ENCODE measurements around the gene WDFY2. TPM values are rescaled to one million over a fixed set of nuclear protein-coding genes. Genes with fewer than 3 reads are reported as not detected.

The WDFY2 gene
- total RNA-seq, 1 experiment from 2014 or later: 26.4 TPM

GRCh38 chr13:51605698-51606097 lies 21.4 kb downstream of the WDFY2 start:
- Histone ChIP-seq H2BK5ac (ENCODE audit: insufficient read length, low read length) (no peak overlapping the region), H3K14ac (ENCODE audit: insufficient read depth, low read length) (no peak overlapping the region), H3K4me2 (ENCODE audit: insufficient read depth, insufficient read length, low read length) (no peak overlapping the region), H3K9ac (ENCODE audit: extremely low read depth, insufficient read length, low read length) (no peak overlapping the region), H2BK15ac (ENCODE audit: low read depth, low read length) (no peak overlapping the region), H2BK12ac (ENCODE audit: insufficient read length, low read depth, low read length) (no peak overlapping the region), H3K27ac (ENCODE audit: insufficient read length, low read depth, low read length) (no peak overlapping the region), H2AK5ac (ENCODE audit: insufficient read length, low read length) (no peak overlapping the region), H3K79me1 (ENCODE audit: insufficient read depth, low read depth, low read length, poor library complexity, severe bottlenecking) (peaks cover 6% of the 10 kb centered on the region), H2BK20ac (ENCODE audit: low read depth, low read length, poor library complexity, severe bottlenecking) (no peak overlapping the region), H4K91ac (ENCODE audit: insufficient read length, low read depth, low read length) (no peak overlapping the region), H3T11ph (ENCODE audit: low read length) (no peak overlapping the region), H3K4ac (ENCODE audit: low read depth, low read length) (no peak overlapping the region), H3K79me2 (ENCODE audit: insufficient read depth, low read length) (peaks cover 18% of the 10 kb centered on the region; the same call in 1 of the 2 replicates), H2BK120ac (ENCODE audit: low read depth, low read length, poor library complexity, severe bottlenecking) (no peak overlapping the region), H3K23me2 (ENCODE audit: insufficient read length, low read depth, low read length, poor library complexity, severe bottlenecking) (no peaks in the 10 kb centered on the region), H3K9me3 (ENCODE audit: control insufficient read depth, low read depth, low read length) (no peaks in the 10 kb centered on the region), H3K56ac (ENCODE audit: insufficient read length, low read depth, low read length) (no peak overlapping the region), H4K5ac (ENCODE audit: insufficient read length, low read depth, low read length) (no peak overlapping the region), H2AFZ (ENCODE audit: low read length) (no peak overlapping the region), H3K18ac (ENCODE audit: insufficient read length, low read depth, low read length) (no peak overlapping the region), H3K4me1 (ENCODE audit: insufficient read depth, low read length) (no peaks in the 10 kb centered on the region; the same call in 1 of the 2 replicates), H3K27me3 (ENCODE audit: insufficient read depth, low read length) (no peaks in the 10 kb centered on the region), H3K23ac (ENCODE audit: insufficient read length, low read depth, low read length) (no peak overlapping the region), H4K20me1 (ENCODE audit: control insufficient read depth, insufficient read depth, insufficient read length) (no peaks in the 10 kb centered on the region), H4K8ac (replicated peaks; ENCODE audit: insufficient read length, low read depth, low read length) (no peak overlapping the region)
- Mint-ChIP-seq H3K4me3 (no peak overlapping the region), H3K4me1 (peaks cover 27 to 29% of the 10 kb centered on the region in 2 experiments), H3K27ac (no peak overlapping the region), H3K36me3 (ENCODE audit: insufficient read depth in 1 of 3, low read depth in 3 of 3) (peaks cover 12 to 15% (median 13%) of the 10 kb centered on the region in 3 experiments), H3K27me3 (ENCODE audit: low read depth) (no peaks in the 10 kb centered on the region), H3K9me3 (peaks cover 5 to 8% of the 10 kb centered on the region in 2 experiments; a peak in 3 of 5 replicates)
- TF ChIP-seq, protein P1, sequence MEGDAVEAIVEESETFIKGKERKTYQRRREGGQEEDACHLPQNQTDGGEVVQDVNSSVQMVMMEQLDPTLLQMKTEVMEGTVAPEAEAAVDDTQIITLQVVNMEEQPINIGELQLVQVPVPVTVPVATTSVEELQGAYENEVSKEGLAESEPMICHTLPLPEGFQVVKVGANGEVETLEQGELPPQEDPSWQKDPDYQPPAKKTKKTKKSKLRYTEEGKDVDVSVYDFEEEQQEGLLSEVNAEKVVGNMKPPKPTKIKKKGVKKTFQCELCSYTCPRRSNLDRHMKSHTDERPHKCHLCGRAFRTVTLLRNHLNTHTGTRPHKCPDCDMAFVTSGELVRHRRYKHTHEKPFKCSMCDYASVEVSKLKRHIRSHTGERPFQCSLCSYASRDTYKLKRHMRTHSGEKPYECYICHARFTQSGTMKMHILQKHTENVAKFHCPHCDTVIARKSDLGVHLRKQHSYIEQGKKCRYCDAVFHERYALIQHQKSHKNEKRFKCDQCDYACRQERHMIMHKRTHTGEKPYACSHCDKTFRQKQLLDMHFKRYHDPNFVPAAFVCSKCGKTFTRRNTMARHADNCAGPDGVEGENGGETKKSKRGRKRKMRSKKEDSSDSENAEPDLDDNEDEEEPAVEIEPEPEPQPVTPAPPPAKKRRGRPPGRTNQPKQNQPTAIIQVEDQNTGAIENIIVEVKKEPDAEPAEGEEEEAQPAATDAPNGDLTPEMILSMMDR (conservative IDR thresholded peaks at IDR 0.05): no peak
- DNase-seq: no peak
- WGBS (ENCODE audit: extremely low coverage, insufficient read length, low lambda C conversion rate): no CpG with 5 or more reads among the region's 4 CpGs
